ENCODE measurements around the gene PDE1C. TPM values are rescaled to one million over a fixed set of nuclear protein-coding genes. Genes with fewer than 3 reads are reported as not detected.

The PDE1C gene
- total RNA-seq, 8 experiments from 2014 or later = 0.49 to 140 (median 19.3) TPM

GRCh38 chr7:31735991-31736982, 333.9 kb downstream of the PDE1C start:
- in situ Hi-C loops (cut with MboI; ENCODE audit: low pct_unique_long_range_greater_than_20kb in 2 of 9, low sequenced_read_pairs in 9 of 9, unreplicated experiment in 9 of 9) = loop anchor here in 8 of 9 experiments (10.0 to 25.0 kb wide), 5 partner anchors 91 to 751 kb away; partner anchors contain the start of genes AVL9 (in 1 of the 8) and LSM5 (in 1 of the 8)
- Histone ChIP-seq H3K4me3 (no peak overlapping the region), H3K4me1 (replicated peaks in 1 of 2) (peaks cover 6 to 10% of the 10 kb centered on the region in 2 donors), H3K27ac (no peak overlapping the region)
- WGBS, 10 experiments = 5 to 69% (median 37%) methylated on average over 2 to 8 of the region's 11 CpGs; no CpG with 5 or more reads in 1 of the 10 experiments
- ATAC-seq (replicated peaks in 6 of 8) = peak; percentile 67 to 94 (median 84)

DNA sequence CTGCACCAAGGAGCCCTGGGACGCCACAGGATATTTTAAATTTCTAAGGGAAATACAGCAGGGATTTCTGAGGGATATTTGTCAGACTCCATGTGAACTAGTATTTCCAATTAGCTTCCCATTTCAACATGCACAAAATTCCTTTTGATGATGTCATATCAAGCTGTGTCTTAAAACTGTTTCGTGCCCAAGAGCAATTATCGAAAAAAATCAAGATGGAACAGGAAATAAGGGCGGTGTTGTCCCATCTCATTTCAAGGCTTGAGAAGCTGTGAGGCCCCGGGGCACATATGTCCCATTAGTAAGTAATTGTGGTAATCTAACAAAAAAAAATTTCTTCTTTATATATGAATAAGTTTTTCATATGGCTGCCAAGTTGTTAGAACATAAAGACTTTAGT, 335.8 kb downstream of the PDE1C start:
- Histone ChIP-seq H3K27ac (no peak overlapping the region), H3K4me3 (no peak overlapping the region), H3K4me1 (replicated peaks in 1 of 2) (peaks cover 6 to 10% of the 10 kb centered on the region in 2 donors)
- no peak for ATAC-seq (replicated peaks in 6 of 8)
- WGBS, 10 experiments = 3 to 100% (median 78%) methylated on average over 1 to 5 of the region's 5 CpGs; no CpG with 5 or more reads in 1 of the 10 experiments
- in situ Hi-C loops (cut with MboI; ENCODE audit: low pct_unique_long_range_greater_than_20kb in 2 of 9, low sequenced_read_pairs in 9 of 9, unreplicated experiment in 9 of 9) = loop anchor here in 8 of 9 experiments (10.0 to 25.0 kb wide), 5 partner anchors 90 to 753 kb away; partner anchors contain the start of genes AVL9 (in 1 of the 8) and LSM5 (in 1 of the 8)

DNA sequence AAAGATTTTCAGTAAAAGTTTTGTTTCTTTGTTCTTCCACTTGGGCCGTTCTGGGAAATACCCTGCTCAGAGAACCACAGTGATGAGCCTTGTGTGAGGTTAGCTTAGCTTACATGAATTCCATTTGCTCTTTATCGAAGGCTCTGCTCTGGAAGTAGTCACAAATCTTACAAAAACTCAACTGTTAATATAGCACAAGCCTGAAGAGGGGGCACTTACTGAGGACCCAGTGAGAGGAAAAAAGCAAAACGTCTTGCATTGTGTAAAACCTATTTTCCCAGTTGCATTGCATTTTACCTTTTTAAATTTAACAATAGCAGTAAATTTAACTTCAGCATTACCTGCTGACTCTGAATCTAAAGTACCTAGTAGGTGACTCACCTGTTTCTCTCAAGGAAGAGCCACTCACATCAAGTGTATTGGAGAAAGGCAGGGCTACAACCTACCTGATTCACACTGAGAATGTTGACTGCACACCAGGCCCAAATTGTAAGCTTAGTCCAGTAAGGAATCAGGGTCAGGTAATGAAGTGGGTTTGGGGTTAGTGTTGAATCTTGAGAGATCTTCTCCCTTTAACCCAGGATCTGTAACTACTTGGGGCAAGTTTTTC, 340.9 kb downstream of the PDE1C start:
- Histone ChIP-seq H3K4me3 (no peak overlapping the region), H3K4me1 (replicated peaks in 1 of 2) (peaks cover 2 to 7% of the 10 kb centered on the region in 2 donors), H3K27ac (no peak overlapping the region)
- in situ Hi-C loops (cut with MboI; ENCODE audit: low pct_unique_long_range_greater_than_20kb in 2 of 9, low sequenced_read_pairs in 9 of 9, unreplicated experiment in 9 of 9) = loop anchor here in 7 of 9 experiments (25.0 kb wide), 3 partner anchors 292 to 758 kb away; partner anchors contain the start of genes AVL9 (in 1 of the 7) and LSM5 (in 1 of the 7)
- ATAC-seq (replicated peaks in 6 of 8) = peak in 1 of 8 experiments; percentile 18
- WGBS, 10 experiments = 0 to 75% (median 40%) methylated on average over 1 to 3 of the region's 3 CpGs

GRCh38 chr7:31724696-31725095, 345.5 kb downstream of the PDE1C start:
- Histone ChIP-seq H3K4me3 (no peak overlapping the region), H3K4me1 (replicated peaks in 1 of 2) (no peaks in the 10 kb centered on the region), H3K27ac (no peak overlapping the region)
- 0 to 100% (median 83%) methylated on average over 1 to 3 of the region's 3 CpGs; no CpG with 5 or more reads in 5 of the 10 experiments for WGBS, 10 experiments
- in situ Hi-C loops (cut with MboI; ENCODE audit: low pct_unique_long_range_greater_than_20kb in 2 of 9, low sequenced_read_pairs in 9 of 9, unreplicated experiment in 9 of 9) = loop anchor here in 7 of 9 experiments (25.0 kb wide), 3 partner anchors 287 to 763 kb away; partner anchors contain the start of genes AVL9 (in 1 of the 7) and LSM5 (in 1 of the 7)
- peak in 2 of 8 experiments; percentile 77 to 85 for ATAC-seq (replicated peaks in 6 of 8)

- in situ Hi-C loops (cut with MboI; ENCODE audit: low pct_unique_long_range_greater_than_20kb in 2 of 9, low sequenced_read_pairs in 9 of 9, unreplicated experiment in 9 of 9) = no loop called here
- Histone ChIP-seq H3K4me1 (replicated peaks in 1 of 2) (no peaks in the 10 kb centered on the region), H3K4me3 (no peak overlapping the region), H3K27ac (no peak overlapping the region)
- peak in 2 of 8 experiments; percentile 19 to 26 for ATAC-seq (replicated peaks in 6 of 8)
- 4 to 75% (median 71%) methylated on average over 2 to 5 of the region's 8 CpGs; no CpG with 5 or more reads in 3 of the 10 experiments for WGBS, 10 experiments
These were observed 349.8 kb downstream of the PDE1C start for GRCh38 chr7:31720366-31720765.

- H3K4me3 ChIP-seq = no peak overlapping the region
- WGBS, 10 experiments = 0 to 90% (median 37%) methylated on average over 1 of the region's 1 CpG; no CpG with 5 or more reads in 2 of the 10 experiments
- no peak for ATAC-seq (replicated peaks in 6 of 8)
- no peak overlapping the region for H3K27ac ChIP-seq
- no peaks in the 10 kb centered on the region for H3K4me1 ChIP-seq (replicated peaks in 1 of 2)
- in situ Hi-C loops (cut with MboI; ENCODE audit: low pct_unique_long_range_greater_than_20kb in 2 of 9, low sequenced_read_pairs in 9 of 9, unreplicated experiment in 9 of 9) = no loop called here
These were observed 353.9 kb downstream of the PDE1C start for GRCh38 chr7:31716355-31716754.

- 14 to 40% (median 40%) methylated on average over 1 of the region's 1 CpG; no CpG with 5 or more reads in 7 of the 10 experiments for WGBS, 10 experiments
- no peak overlapping the region for H3K4me3 ChIP-seq
- no peak overlapping the region for H3K27ac ChIP-seq
- in situ Hi-C loops (cut with MboI; ENCODE audit: low pct_unique_long_range_greater_than_20kb in 2 of 9, low sequenced_read_pairs in 9 of 9, unreplicated experiment in 9 of 9) = no loop called here
- peak in 4 of 8 experiments; percentile 29 to 74 (median 42) for ATAC-seq (replicated peaks in 6 of 8)
- peaks cover 17 to 27% of the 10 kb centered on the region in 2 donors for H3K4me1 ChIP-seq (replicated peaks in 1 of 2)
These were observed 360.0 kb downstream of the PDE1C start for GRCh38 chr7:31710171-31710570.

- ATAC-seq (replicated peaks in 6 of 8) = no peak
- in situ Hi-C loops (cut with MboI; ENCODE audit: low pct_unique_long_range_greater_than_20kb in 2 of 9, low sequenced_read_pairs in 9 of 9, unreplicated experiment in 9 of 9) = no loop called here
- peak overlapping the region in 1 of 2 donors; percentile 7 for H3K27ac ChIP-seq
- peaks cover 17 to 30% of the 10 kb centered on the region in 2 donors for H3K4me1 ChIP-seq (replicated peaks in 1 of 2)
- WGBS, 10 experiments = 7 to 86% (median 55%) methylated on average over 1 to 5 of the region's 5 CpGs; no CpG with 5 or more reads in 1 of the 10 experiments
- no peak overlapping the region for H3K4me3 ChIP-seq
These were observed 363.1 kb downstream of the PDE1C start for GRCh38 chr7:31707089-31707488.

DNA sequence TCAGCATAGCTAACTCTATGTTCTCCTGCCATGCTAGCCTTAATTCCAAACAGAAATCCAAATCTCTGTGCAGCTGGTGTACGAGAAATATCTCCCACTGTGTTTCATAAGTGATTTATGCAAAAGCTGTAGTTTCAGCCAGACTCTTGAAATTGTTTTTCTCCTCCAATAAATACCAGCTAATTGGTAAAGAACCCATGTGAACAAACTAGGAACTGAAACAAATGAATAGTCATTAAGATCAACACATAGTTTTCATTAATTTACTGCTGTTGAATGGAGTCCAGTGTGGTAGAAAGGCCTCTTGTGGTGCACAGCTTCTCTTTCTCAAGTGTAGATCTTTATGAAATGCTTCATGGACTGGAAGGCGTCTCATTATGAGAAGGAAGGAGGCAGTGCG, 364.8 kb downstream of the PDE1C start:
- WGBS, 10 experiments = 17 to 100% (median 83%) methylated on average over 1 to 2 of the region's 3 CpGs; no CpG with 5 or more reads in 2 of the 10 experiments
- Histone ChIP-seq H3K4me1 (replicated peaks in 1 of 2) (peaks cover 11 to 22% of the 10 kb centered on the region in 2 donors), H3K27ac (no peak overlapping the region), H3K4me3 (no peak overlapping the region)
- in situ Hi-C loops (cut with MboI; ENCODE audit: low pct_unique_long_range_greater_than_20kb in 2 of 9, low sequenced_read_pairs in 9 of 9, unreplicated experiment in 9 of 9) = no loop called here
- no peak for ATAC-seq (replicated peaks in 6 of 8)

DNA sequence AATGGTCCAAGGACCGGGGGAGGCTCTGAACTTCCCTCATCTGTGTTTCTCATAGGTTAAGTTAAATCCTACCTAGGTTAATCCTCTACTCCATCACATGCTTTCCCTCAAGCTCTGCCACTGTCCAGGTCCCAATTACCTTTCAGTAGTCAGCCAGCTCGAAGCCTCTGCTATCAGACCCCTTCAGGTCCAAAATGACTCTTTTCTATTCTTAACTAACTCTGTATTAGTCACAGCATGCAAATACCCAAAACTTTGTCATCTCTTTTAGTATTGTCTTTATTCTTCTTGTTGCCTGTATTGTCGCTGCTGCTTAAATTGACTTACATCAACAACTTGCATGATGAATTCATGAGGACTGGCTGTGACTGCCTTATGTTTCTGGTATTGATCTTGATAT, 367.9 kb downstream of the PDE1C start:
- 37 to 100% (median 63%) methylated on average over 1 to 3 of the region's 3 CpGs; no CpG with 5 or more reads in 3 of the 10 experiments for WGBS, 10 experiments
- Histone ChIP-seq H3K27ac (no peak overlapping the region), H3K4me1 (replicated peaks in 1 of 2) (peaks cover 4 to 18% of the 10 kb centered on the region in 2 donors), H3K4me3 (no peak overlapping the region)
- in situ Hi-C loops (cut with MboI; ENCODE audit: low pct_unique_long_range_greater_than_20kb in 2 of 9, low sequenced_read_pairs in 9 of 9, unreplicated experiment in 9 of 9) = no loop called here
- ATAC-seq (replicated peaks in 6 of 8) = no peak
